Measurements from ENCODE around the gene RHBDF2. TPM values are rescaled to one million over a fixed set of nuclear protein-coding genes. Genes with fewer than 3 reads are reported as not detected.

The RHBDF2 gene
- total and polyA plus RNA-seq, 2 donors (not counting 1 experiment from before 2014, with no cell fraction given), result 288 to 482 TPM

DNA sequence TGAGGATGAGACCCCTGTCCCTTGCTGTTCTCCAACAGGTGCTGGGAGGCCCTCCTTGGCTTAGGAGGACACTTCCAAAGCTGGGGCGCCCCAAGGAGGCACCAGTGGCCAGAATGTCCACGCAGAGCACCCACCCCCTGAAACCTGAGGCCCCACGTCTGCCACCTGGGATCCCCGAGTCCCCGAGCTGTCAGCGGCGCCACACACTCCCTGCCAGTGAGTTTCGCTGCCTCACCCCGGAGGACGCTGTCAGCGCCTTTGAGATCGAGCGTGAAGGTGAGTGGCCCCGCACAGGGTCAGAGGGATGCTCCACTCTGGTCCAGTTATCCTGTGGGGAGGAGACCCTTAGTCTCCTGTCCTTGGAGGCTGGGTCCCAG, 32.6 kb downstream of the RHBDF2 start:
- H3K4me3 Mint-ChIP-seq, result no peak overlapping the region
- ChIA-PET POLR2A (interaction anchor here (0.9 to 2.3 kb wide), 4 partner anchors 12 to 33 kb away, joined by 3 to 14 read pairs (median 9); no protein-coding TSS in a partner anchor), CTCF (interaction anchor here (1.2 to 16.1 kb wide), 8 partner anchors 7 to 78 kb away, joined by 3 to 442 read pairs (median 14); partner anchors contain the start of gene RHBDF2)

More for the DNA sequence above, 32.6 kb downstream of the RHBDF2 start:
- 93% methylated on average over 12 of the region's 14 CpGs for WGBS (ENCODE audit: insufficient coverage)
- H4K20me1 ChIP-seq (ENCODE audit: control insufficient read depth, insufficient read depth, low read length, poor library complexity, severe bottlenecking), result peaks cover 30% of the 10 kb centered on the region
- no peaks in the 10 kb centered on the region for H3K27me3 ChIP-seq (replicated peaks in 1 of 4; ENCODE audit: control extremely low read depth in 1 of 4, control insufficient read depth in 3 of 4, insufficient read depth in 4 of 4, low read length in 3 of 4)
- H3K27me3 Mint-ChIP-seq, result no peaks in the 10 kb centered on the region
- H3K9me3 Mint-ChIP-seq (ENCODE audit: insufficient read depth), result no peaks in the 10 kb centered on the region
- no peak for ATAC-seq (ENCODE audit: low read depth)
- intact Hi-C loops (cut with micrococcal nuclease), result loop anchor here (5.0 kb wide), 1 partner anchor 79 kb away; no protein-coding TSS in a partner anchor
- H3K36me3 ChIP-seq (replicated peaks in 1 of 2; ENCODE audit: control extremely low read depth in 1 of 2, control insufficient read depth in 1 of 2, extremely low read depth in 1 of 2, insufficient read depth in 2 of 2, low read length in 1 of 2), result peaks cover 0 to 50% of the 10 kb centered on the region in 2 experiments
- H3K4me2 ChIP-seq (replicated peaks; ENCODE audit: low read depth, low read length, poor library complexity, severe bottlenecking), result no peak overlapping the region
- H3K4me1 Mint-ChIP-seq, result peaks cover 39% of the 10 kb centered on the region
- H3K79me2 ChIP-seq (ENCODE audit: control insufficient read depth, insufficient read depth, low read length), result peaks cover 7% of the 10 kb centered on the region
- no peak overlapping the region for H3K9ac ChIP-seq (ENCODE audit: low read length)
- H3K27ac ChIP-seq (ENCODE audit: low read length in 2 of 2), result no peak overlapping the region
- TF ChIP-seq, protein P1, sequence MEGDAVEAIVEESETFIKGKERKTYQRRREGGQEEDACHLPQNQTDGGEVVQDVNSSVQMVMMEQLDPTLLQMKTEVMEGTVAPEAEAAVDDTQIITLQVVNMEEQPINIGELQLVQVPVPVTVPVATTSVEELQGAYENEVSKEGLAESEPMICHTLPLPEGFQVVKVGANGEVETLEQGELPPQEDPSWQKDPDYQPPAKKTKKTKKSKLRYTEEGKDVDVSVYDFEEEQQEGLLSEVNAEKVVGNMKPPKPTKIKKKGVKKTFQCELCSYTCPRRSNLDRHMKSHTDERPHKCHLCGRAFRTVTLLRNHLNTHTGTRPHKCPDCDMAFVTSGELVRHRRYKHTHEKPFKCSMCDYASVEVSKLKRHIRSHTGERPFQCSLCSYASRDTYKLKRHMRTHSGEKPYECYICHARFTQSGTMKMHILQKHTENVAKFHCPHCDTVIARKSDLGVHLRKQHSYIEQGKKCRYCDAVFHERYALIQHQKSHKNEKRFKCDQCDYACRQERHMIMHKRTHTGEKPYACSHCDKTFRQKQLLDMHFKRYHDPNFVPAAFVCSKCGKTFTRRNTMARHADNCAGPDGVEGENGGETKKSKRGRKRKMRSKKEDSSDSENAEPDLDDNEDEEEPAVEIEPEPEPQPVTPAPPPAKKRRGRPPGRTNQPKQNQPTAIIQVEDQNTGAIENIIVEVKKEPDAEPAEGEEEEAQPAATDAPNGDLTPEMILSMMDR (IDR thresholded peaks at IDR 0.05), result no peak
- TF ChIP-seq EZH2 (IDR thresholded peaks at IDR 0.05; ENCODE audit: borderline replicate concordance, insufficient read depth, low read depth, low read length, poor library complexity, severe bottlenecking), result no peak
- H3K9me3 ChIP-seq (ENCODE audit: control extremely low read depth in 1 of 3, control insufficient read depth in 2 of 3, insufficient read depth in 1 of 3, low read length in 2 of 3), result no peaks in the 10 kb centered on the region
- DNase-seq, result no peak
- H3K4me1 ChIP-seq (ENCODE audit: control insufficient read depth in 2 of 2, insufficient read depth in 2 of 2, low read length in 2 of 2), result peaks cover 12 to 36% of the 10 kb centered on the region in 2 donors
- no peak overlapping the region for H3K27ac Mint-ChIP-seq
- H3K4me3 ChIP-seq (ENCODE audit: control extremely low read depth in 1 of 5, extremely low read depth in 1 of 5, insufficient read depth in 1 of 5, low read depth in 2 of 5, low read length in 4 of 5), result no peak overlapping the region
- H2AFZ ChIP-seq (ENCODE audit: insufficient read depth, low read depth, low read length, poor library complexity, severe bottlenecking), result no peak overlapping the region

Measured in B cell (primary cell).